CD1c-positive myeloid dendritic cell (primary cell): ENCODE data around the gene PRSS1.
"Not testable (repeated sequence)": the region's sequence is repeated elsewhere in the genome, so short reads cannot be mapped to it uniquely, and the experiment has no call there.

Source experiments
- DNase-seq: peaks from one replicate; pipeline ENCODE4 v3.0.0-alpha.2; 2016; ENCODE audit errors: extremely low spot score

The PRSS1 gene

GRCh38 chr7:142749218-142749993 lies at the start of gene PRSS1:
PRSS1 (plus strand) TSS chr7:142749472; CDS start chr7:142749485, 13 bp downstream.
- DNase-seq: no peak

GRCh38 chr7:142700935-142701334 lies 48.3 kb upstream of the PRSS1 start:
- DNase-seq: not testable (repeated sequence)

GRCh38 chr7:142703655-142704305 lies 45.5 kb upstream of the PRSS1 start:
- peak; percentile 84 for DNase-seq

- DNase-seq: peak; percentile 20
Measured at GRCh38 chr7:142708726-142709125, 40.5 kb upstream of the PRSS1 start.

- peak; percentile 20 for DNase-seq
Measured at GRCh38 chr7:142709921-142710320, 39.4 kb upstream of the PRSS1 start.

- DNase-seq: no peak
Measured at GRCh38 chr7:142711196-142711595, 38.1 kb upstream of the PRSS1 start.

- DNase-seq: peak; percentile 24
Measured at GRCh38 chr7:142711746-142712616, 37.3 kb upstream of the PRSS1 start.

GRCh38 chr7:142712617-142712957 lies 36.7 kb upstream of the PRSS1 start:
- no peak for DNase-seq

- no peak for DNase-seq
Measured at GRCh38 chr7:142714375-142714774, 34.9 kb upstream of the PRSS1 start.

GRCh38 chr7:142716596-142716995 lies 32.7 kb upstream of the PRSS1 start:
- DNase-seq: no peak

GRCh38 chr7:142717453-142717852 lies 31.8 kb upstream of the PRSS1 start:
- no peak for DNase-seq

- no peak for DNase-seq
Measured at GRCh38 chr7:142718313-142718712, 31.0 kb upstream of the PRSS1 start.

GRCh38 chr7:142720172-142720773 lies 29.0 kb upstream of the PRSS1 start:
- no peak for DNase-seq

GRCh38 chr7:142720986-142721385 lies 28.3 kb upstream of the PRSS1 start:
- DNase-seq: no peak

GRCh38 chr7:142722248-142722794 lies 27.0 kb upstream of the PRSS1 start:
- no peak for DNase-seq

- DNase-seq: no peak
Measured at GRCh38 chr7:142733271-142733670, 16.0 kb upstream of the PRSS1 start.

GRCh38 chr7:142739923-142740492 lies 9.3 kb upstream of the PRSS1 start:
- peak; percentile 3 for DNase-seq

GRCh38 chr7:142740786-142741185 lies 8.5 kb upstream of the PRSS1 start:
- DNase-seq: no peak

GRCh38 chr7:142741932-142742331 lies 7.3 kb upstream of the PRSS1 start:
- not testable (repeated sequence) for DNase-seq

GRCh38 chr7:142745091-142745635 lies 4.1 kb upstream of the PRSS1 start:
- DNase-seq: peak; percentile 6

- peak; percentile 2 for DNase-seq
Measured at GRCh38 chr7:142745745-142746144, 3.5 kb upstream of the PRSS1 start.
